ENCODE measurements around the gene STAT4.

The STAT4 gene, protein sequence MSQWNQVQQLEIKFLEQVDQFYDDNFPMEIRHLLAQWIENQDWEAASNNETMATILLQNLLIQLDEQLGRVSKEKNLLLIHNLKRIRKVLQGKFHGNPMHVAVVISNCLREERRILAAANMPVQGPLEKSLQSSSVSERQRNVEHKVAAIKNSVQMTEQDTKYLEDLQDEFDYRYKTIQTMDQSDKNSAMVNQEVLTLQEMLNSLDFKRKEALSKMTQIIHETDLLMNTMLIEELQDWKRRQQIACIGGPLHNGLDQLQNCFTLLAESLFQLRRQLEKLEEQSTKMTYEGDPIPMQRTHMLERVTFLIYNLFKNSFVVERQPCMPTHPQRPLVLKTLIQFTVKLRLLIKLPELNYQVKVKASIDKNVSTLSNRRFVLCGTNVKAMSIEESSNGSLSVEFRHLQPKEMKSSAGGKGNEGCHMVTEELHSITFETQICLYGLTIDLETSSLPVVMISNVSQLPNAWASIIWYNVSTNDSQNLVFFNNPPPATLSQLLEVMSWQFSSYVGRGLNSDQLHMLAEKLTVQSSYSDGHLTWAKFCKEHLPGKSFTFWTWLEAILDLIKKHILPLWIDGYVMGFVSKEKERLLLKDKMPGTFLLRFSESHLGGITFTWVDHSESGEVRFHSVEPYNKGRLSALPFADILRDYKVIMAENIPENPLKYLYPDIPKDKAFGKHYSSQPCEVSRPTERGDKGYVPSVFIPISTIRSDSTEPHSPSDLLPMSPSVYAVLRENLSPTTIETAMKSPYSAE

DNA sequence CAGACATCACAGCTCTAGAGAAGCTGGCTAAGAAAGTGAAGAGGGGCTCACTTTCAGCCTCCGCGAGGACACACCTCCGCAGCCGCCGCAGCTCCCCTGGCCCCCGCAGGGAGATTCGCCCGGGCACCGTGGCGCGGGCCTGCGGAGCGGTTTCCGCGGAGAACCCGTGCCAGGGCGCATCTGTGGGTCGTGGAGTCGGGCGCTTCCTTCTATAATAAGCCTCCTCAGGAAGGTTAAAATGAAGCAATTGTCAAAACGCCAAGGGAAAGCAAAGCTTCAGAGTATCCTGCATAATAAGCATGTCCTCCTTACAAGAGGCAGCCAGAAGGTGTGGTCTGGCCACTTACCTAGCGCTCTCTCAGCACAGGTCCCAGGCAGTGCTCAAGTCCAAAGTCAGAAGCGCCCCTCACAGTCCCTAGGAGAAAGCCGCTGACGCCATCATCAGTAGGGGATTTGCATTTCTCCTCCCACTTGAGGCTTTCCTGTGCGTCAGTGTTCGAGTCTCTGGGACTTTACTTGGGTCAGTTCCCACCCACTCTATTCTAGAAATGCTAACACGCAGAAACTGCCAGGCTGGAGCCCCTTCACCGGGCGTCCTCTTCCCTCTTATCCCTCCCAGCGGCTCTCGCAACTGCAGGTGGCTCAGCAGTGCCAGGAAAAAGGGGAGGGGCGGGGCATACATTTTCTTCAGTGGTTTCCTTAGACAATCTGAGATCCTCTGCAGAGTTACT, at the start of gene STAT4:
TSS of gene STAT4 (minus strand) at position 395 of the 731 bp plus-strand sequence. CDS start 2,791 bp downstream, outside the sequence.
- no peak for DNase-seq (ENCODE audit: low read depth)

DNA sequence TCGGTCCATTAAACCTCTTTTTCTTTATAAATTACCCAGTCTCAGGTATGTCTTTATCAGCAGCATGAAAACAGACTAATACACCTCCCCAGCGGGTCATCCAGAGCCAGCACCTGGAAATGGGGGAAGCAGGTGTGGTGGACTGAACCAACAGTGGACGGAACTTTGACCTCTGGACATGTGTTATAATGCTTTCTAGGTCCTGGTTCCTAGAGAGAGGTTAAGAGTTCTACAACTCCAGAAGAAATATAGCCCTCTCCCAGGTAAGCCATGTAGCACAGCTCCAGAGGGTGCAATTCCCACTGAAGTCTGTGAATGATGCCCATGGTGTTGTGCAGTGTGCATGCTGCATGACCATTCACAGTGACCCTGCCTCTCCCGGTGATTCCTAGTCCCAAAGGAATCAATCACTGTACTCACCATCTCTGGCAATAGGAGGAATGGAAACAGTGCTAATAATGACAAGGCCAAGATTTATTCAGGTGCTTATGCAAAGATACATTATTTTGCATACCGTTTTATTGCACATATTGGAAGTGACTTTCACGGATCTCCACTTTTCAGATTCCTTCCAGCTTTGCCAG, 49.2 kb upstream of the STAT4 start:
- DNase-seq (ENCODE audit: low read depth): no peak

DNA sequence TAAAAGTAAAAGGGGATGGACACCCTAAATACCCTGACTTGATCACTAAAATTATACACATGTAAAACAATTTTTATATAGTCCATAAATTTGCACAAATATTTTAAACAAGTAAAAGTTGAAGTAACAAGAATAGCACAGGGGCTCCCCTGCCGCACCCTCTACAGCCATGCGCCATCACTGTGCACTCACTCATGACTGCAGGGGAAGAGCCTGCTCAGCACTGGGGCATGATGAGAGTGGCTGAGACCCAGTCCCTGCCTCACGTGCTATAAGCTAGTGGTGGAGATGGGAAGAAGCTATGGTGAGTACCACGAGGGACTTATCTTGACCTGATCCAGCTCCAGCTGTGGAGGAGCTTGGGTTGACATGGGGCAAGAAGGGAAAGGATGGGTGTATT, 47.5 kb upstream of the STAT4 start:
- DNase-seq (ENCODE audit: low read depth): no peak

DNA sequence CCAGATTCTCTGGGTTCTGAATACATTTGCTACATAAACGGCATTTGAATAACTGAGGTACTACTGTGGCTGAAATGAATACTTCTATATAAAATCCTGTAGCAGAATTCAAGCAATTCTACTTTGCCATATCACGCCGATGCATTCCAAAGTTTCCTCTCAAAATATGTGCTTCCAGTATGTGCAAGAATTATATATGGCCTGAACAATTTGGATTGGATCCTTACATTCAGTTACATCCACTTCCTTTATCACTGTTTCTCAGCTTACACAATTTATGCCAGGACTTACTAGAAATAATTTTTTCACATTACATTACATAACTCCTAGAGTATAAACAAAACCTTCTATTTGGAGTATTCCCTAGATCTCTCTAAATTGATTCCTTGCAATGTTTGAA, 46.3 kb upstream of the STAT4 start:
- no peak for DNase-seq (ENCODE audit: low read depth)

DNA sequence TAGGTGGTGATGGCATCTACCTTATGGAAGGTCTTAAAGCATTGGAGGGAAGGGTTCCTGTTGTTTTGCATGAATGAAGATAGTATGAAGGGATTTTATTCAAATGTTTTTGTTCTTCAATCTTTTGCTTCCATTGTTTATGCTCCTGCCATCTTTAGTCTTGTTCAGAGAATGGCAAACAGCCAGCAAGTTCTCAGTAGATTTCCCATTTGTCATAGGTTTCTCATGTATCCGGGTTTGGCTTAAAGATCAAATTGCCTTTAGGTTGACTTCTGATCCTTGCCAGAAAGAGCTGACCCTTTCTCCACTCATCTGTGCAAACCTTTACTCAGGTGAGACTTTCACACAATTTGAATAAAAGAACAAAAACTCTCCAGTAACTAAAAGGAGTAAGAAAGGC, 44.2 kb upstream of the STAT4 start:
- DNase-seq (ENCODE audit: low read depth): no peak

DNA sequence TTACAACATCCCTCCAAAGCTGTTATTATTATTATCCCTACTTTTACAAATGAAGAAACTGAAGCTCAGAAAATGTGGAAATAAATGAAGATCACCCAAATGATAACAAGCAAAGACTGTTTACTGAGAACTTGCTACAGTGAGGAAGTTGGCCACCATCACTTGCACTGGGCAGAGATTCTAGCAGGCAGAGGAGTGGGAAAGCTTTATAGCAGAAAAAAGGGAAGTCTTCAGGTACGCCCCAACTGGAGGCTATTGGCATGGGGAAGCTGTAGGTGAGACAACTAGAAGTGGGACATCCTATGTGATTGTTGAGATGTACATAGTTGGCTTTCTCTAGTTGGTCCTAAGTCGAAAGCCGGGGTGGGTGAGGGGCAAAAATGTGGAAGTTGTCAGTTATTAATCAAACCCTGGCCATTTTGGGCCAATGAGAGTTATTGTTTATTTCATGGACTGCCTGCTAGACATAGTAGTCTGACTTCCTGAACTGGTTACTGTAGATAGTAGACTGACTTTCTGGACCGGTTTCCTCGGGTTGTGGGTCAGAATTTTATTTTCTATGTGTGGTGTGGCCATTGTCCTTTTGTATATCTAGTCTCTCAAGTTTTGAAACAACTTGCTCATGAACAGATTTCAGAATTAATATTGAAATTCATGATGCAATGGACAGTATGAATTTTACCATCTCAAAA, 40.2 kb upstream of the STAT4 start:
- no peak for DNase-seq (ENCODE audit: low read depth)

DNA sequence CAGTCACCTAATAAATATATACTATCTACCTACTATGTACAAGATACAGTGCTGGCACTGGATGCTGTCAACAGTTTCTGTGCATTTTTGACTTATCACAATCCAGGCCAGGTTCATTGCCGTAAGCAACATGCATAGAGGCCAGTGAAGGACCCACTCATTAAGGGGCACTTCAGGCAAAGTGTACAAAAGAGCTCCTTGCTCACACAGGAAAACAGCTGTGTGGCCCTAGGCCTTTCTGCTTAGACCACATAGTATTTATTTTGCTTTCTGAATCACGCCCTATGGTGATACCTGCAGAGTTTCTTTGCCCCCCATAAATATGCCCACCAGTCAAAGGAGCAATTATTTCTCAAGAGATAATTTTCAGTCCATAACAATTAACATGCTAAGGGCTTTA, 39.6 kb upstream of the STAT4 start:
- DNase-seq (ENCODE audit: low read depth): no peak

DNA sequence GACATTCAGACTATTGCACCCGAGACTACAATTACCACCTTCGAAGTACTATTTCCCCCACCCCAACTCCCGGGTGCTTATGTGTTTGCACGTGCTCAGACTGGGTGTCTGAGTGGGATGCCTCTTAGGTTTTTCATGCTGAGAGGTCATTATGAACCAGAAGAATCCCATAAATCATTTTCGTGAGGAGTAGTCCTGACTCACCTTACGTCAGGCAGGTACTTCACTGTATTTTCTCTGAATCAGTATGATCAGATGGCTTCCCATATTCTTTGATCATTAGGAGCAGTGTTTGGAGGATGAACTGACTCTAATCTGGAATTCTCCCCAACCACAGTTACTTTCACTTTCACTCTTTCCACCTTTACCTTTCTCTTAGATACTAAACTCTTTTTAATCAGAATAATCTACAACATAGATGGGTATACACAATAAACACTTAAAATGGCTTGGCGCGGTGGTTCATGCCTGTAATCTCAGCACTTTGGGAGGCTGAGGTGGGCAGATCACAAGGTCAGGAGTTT, 38.4 kb upstream of the STAT4 start:
- no peak for DNase-seq (ENCODE audit: low read depth)

DNA sequence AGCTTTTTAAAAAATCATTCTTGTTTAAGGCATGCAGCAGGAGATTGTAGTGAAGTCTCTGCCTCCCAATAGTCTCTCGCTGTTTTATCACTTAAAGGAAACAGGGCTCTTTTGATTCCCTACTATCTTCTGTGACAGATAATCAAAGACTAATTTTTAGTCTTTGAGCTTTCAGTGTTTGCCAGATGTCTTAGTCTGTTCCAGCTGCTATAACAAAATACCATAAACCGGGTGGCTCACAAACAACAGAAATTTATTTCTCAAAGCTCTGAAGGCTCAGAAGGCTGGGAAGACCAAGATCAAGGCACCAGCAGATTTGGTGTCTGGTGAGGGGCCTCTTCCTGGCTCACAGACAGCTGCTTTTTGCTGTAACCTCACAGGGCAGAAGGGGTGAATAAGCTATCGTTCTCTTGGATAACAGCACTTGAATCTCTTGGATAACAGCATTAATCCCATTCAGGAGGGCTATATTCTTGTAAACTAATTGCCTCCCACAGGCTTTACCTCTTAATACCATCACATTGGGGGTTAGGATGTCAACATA, 37.8 kb upstream of the STAT4 start:
- DNase-seq (ENCODE audit: low read depth): no peak

DNA sequence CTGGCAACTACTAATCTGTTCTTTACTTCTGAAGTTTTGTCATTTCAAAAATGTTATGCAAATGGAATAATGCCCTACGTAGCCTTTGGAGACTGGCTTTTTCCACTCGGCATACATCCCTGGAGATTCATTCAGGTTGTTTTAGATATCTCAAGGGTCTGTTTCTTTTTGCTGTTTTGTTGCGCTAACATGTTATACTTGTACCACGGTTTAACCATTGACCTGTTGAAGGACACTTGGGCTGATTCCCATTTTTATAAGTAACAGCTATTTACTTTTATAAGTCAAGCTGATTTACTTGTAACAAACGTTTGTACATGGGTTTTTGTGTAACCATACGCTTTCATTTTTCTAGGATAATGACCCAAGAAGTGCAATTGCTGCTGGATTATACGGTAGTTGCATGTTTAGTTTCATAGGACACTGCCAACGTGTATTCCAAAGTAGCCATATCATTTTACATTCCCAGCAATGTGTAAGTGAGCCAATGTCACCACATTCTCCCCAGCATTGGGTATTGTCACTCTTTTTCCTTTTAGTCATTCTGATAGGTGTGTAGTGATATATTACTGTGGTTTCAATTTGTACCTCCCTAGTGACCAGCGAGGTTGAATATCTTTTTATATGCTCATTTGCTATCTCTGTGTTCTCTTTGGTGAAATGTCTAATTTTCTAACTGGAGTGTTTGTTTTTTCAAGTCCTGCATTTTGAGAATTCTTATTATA, 36.5 kb upstream of the STAT4 start:
- DNase-seq (ENCODE audit: low read depth): no peak

DNA sequence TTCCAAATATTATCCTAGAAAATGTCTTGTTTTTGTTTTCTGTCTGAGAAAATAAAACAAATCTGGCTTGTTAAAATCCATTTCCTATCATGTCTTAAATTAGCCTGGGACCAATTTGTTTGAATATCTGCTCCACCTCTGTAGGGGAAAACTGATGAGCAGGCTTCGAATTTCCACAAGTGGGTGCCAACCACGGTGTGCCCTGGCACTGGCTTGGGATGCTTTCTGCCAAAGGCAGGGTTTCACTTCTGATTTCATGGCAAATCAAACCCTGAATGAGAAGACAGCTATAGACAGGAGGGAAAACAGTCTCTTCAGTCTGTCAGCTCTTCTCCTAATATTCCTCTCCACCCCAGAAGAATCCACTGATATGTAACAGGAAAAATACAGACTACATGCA, 33.7 kb upstream of the STAT4 start:
- no peak for DNase-seq (ENCODE audit: low read depth)

DNA sequence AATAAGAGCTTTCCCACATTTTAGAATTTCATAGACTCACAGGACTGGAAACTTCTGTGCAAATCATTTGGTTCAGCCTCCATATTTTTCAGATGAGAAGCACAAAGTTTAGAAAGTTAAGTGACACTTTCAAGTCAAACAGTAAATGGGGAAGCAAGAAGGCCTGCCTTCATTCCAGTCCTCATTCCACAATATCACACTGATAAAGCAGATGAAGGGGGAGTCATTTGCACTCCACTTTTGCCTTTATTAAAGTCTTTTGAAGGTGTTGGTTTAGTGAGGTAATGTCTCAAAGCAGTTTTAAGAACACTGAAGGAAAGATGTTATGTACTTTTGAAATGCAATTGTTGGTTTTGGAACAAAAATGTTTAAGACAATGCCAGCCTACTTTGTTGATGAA, 32.7 kb upstream of the STAT4 start:
- no peak for DNase-seq (ENCODE audit: low read depth)

DNA sequence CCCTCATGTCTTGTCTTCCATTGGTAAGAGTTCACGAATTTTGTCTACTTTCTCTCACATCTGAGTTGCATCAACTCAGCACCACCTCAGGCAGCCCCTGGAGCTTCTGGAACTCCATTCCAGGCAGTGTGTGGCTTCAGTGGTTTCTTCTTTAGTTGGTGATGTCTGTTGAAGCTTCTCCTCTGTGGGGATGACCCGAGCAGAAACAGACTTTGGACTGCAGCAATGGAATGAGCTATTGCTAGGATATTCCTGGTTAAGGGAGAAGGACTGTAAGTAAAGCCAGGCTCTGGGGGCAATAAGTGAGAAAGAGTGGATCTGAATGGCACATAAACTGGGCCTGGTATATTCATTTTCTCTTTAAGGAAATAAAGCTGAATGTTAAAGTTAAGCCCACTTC, 32.3 kb upstream of the STAT4 start:
- no peak for DNase-seq (ENCODE audit: low read depth)

DNA sequence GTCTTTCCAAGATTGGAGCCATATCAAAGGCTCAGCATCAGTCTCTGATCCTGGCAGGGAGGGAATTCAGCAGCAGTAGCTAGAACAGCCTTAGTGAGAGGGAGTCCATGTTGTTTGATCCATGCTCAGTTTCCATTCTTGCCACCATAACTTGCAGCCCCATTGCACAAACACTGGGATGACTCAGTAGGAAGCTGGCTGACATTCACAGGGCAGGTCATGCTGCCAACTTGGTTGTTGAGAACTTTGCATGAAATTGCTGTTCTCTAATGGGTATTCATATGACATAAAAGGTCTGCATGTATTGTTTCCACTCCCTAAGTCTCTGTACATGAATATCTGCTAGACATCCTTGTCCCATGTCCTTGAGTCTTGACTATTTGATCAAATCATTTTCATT, 29.9 kb upstream of the STAT4 start:
- no peak for DNase-seq (ENCODE audit: low read depth)

DNA sequence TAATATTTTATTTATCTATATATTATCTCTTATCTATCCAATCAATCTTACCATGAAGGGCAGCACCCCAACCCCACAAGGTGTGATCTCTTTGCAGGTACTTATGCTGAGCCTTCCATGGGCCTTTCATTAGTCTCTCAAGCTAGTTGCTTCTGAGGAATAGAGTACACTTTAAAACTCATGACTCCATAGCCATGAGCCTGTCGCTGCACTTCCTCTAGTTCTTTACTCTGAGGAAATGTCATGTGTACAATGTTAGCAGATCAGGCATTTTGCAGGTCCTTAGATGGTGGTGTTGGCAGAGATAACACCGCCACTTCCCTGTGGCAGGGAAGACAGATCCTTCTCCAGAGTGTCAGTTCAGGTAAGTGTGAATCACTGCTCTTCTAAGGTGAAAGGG, 29.5 kb upstream of the STAT4 start:
- no peak for DNase-seq (ENCODE audit: low read depth)

DNA sequence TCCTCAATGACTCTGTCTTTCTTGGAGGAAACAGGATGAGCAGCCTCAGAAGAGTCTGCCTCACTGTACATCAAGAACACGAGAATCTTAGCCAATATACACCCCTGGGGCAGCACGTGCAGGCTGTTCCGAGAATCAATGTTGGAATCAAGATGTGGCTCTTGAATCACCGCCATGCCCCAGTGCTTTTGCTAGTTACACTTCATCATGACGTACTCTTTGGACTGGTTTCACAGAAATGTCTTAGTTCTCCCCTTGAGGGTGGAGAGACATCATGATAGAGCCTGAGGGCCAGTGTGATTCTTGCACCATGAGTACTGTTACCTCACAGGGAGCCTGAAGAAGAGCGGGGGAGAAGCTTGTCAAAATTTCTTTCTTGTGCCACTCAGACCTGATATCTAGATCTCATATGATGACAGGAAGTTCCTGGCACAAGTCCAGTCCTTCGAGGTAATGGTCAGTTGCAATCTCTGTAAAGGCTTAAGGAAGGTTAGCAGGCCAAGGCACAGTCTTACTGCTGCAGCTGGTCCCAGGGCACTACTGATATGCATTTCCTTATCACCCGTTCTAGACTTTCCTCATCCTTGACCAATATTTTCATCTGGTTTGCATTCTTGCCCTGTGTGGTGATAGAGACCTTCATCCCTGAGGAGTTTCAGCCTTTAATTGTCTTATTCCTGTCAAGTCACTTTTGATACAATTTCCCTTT, 28.2 kb upstream of the STAT4 start:
- DNase-seq (ENCODE audit: low read depth): no peak

DNA sequence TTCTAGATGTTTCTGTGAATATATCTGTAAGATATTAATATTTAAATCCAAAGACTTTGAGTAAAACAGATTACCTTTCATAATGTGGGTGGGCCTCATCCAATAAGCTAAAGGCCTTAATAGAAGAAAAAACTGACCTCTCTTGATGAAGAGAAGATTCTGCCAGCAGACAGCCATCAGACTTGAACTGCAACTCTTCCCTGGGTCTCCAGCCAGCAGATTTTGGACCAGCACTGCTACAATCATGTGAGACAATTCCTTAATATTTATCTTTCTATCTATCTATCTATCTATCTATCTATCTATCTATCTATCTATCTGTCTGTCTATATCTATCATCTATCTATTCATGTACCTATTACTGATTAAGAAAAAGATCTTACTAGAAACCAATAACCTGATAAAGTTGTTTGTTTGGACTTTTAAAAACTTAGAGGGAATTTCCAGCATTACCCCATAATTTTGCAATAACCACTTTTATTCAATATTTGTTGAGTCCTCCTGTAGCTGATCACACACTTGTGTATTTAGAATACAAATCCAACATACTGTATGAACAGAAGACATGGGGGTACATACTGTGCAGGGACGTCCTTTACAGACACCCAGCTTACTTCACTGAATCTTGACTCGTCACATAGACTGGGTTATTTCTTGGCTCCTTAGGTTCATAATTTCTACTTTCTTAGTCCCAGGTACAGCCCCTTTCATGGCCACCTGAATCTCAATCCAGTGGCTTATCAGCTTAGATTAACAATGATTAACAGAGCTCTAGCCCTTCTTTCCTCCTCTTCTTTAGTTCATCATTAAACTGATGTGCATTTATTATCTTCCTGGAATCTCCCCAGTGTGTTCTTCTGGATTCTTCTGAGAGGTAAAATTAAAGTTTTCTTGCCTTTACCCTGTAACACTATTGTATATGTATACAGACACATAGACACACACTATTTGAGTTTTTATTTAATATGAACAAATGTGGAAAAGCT, 27.2 kb upstream of the STAT4 start:
- DNase-seq (ENCODE audit: low read depth): no peak

DNA sequence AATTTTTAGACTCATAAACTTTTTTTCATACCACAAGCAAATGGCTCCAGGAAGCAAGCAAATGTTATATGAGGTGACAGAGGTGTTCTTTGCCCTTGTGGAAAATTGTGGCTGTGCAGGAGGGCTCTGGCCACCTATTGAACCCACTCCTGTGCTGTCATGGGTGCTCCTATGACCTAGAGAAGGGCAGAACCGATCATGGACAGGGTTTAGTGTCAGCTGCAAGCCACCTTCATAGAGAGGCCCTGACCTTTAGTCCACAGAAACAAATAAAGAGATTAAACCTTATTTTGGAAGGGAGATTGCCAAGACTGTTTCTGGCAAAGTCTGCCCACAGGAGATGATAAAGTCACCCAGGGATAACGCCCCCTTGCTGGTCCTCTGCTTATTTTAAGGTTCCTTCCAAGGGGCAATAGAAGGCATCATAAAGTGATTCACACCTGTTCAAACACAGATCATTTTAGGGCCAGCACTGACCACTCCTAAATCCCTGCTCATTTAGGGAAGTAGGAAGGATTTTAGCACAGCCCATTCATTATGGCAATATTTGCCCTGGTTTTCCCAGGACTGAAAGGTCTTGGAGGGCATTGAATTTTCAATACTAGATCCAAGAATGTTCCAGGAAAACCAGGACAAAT, 26.1 kb upstream of the STAT4 start:
- DNase-seq (ENCODE audit: low read depth): no peak
